Measurements from ENCODE around the gene STARD3. TPM values are rescaled to one million over a fixed set of nuclear protein-coding genes. Genes with fewer than 3 reads are reported as not detected.

The STARD3 gene
- total RNA-seq, 1 experiment from 2014 or later = 75.3 TPM

DNA sequence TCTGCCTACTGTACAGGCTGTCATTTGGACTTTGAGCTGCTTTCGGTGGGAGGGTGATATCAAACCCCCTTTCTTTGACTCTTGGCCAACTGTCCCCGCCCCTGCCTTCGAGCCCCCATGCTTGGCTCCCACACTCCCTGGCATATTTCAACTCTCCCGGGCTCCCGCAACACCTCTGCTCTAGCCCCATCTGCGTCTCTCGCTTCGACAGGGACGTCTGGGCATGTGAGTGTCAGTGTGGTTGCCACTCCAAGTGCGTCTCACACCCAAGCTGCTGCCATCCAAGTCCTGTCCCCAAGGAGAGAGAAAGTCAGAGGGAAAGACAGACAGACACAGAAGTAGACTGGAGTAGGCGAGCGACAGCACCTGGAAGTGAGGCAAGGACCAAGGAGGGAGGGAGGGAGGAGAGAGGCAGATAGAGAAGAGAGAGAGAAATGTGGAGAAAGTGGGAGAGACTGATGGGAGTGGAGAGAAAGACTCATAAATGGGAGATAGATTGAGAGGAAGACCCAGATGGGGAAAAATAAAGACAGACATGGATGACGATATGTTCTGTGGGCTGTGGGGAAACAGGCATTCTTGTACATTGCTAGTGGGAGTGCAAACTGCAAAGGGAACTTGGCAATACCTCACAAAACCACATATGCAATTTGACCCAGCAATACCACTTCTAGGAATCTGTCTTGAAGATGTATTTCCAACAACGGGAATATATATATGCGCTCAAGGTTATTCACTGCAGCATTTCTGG is 11.8 kb downstream of the STARD3 start (continued):
- TF ChIP-seq, protein P1, sequence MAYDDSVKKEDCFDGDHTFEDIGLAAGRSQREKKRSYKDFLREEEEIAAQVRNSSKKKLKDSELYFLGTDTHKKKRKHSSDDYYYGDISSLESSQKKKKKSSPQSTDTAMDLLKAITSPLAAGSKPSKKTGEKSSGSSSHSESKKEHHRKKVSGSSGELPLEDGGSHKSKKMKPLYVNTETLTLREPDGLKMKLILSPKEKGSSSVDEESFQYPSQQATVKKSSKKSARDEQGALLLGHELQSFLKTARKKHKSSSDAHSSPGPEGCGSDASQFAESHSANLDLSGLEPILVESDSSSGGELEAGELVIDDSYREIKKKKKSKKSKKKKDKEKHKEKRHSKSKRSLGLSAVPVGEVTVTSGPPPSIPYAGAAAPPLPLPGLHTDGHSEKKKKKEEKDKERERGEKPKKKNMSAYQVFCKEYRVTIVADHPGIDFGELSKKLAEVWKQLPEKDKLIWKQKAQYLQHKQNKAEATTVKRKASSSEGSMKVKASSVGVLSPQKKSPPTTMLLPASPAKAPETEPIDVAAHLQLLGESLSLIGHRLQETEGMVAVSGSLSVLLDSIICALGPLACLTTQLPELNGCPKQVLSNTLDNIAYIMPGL (CRISPR knock-in tag; IDR thresholded peaks at IDR 0.05) = no peak
- TF ChIP-seq, protein P2, sequence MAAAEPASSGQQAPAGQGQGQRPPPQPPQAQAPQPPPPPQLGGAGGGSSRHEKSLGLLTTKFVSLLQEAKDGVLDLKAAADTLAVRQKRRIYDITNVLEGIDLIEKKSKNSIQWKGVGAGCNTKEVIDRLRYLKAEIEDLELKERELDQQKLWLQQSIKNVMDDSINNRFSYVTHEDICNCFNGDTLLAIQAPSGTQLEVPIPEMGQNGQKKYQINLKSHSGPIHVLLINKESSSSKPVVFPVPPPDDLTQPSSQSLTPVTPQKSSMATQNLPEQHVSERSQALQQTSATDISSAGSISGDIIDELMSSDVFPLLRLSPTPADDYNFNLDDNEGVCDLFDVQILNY (CRISPR knock-in tag; IDR thresholded peaks at IDR 0.05) = no peak

GRCh38 chr17:39650121-39650579 is 13.2 kb downstream of the STARD3 start:
- Mint-ChIP-seq H3K9me3 (no peaks in the 10 kb centered on the region), H3K4me3 (no peak overlapping the region), H3K27ac (no peak overlapping the region), H3K27me3 (ENCODE audit: low read depth) (no peaks in the 10 kb centered on the region; the same call in 1 of the 2 replicates), H3K4me1 (peaks cover 46% of the 10 kb centered on the region), H3K36me3 (no peaks in the 10 kb centered on the region; the same call in 1 of the 2 replicates)
- ChIA-PET POLR2A (interaction anchor here (0.6 kb wide), 1 partner anchor 8 kb away, joined by 3 read pairs; no protein-coding TSS in a partner anchor), CTCF (interaction anchor here (1.0 to 18.1 kb wide), 3 partner anchors 19 to 55 kb away, joined by 3 to 851 read pairs (median 272); partner anchors contain the start of genes PNMT, PPP1R1B, STARD3 and TCAP)
- TF ChIP-seq RELA (CRISPR knock-in tag; IDR thresholded peaks at IDR 0.05; ENCODE audit: borderline replicate concordance) (no peak), MXD4 (CRISPR knock-in tag; IDR thresholded peaks at IDR 0.05; ENCODE audit: borderline replicate concordance) (no peak), NFE2L1 (CRISPR knock-in tag; IDR thresholded peaks at IDR 0.05) (no peak), IRF1 (CRISPR knock-in tag; IDR thresholded peaks at IDR 0.05) (no peak), ZBTB21 (CRISPR knock-in tag; IDR thresholded peaks at IDR 0.05; ENCODE audit: borderline replicate concordance) (no peak), PRRX2 (CRISPR knock-in tag; IDR thresholded peaks at IDR 0.05) (no peak), ZNF423 (CRISPR knock-in tag; IDR thresholded peaks at IDR 0.05) (no peak), ETV6 (CRISPR knock-in tag; IDR thresholded peaks at IDR 0.05) (no peak), FOXJ3 (CRISPR knock-in tag; IDR thresholded peaks at IDR 0.05; ENCODE audit: borderline replicate concordance) (no peak), ATF2 (CRISPR knock-in tag; IDR thresholded peaks at IDR 0.05; ENCODE audit: borderline replicate concordance, low read depth) (no peak), ZNF263 (CRISPR knock-in tag; IDR thresholded peaks at IDR 0.05; ENCODE audit: low read depth) (no peak), ZNF219 (CRISPR knock-in tag; IDR thresholded peaks at IDR 0.05; ENCODE audit: borderline replicate concordance) (no peak), GTF2I (CRISPR knock-in tag; conservative IDR thresholded peaks at IDR 0.05) (no peak), MYBL2 (CRISPR knock-in tag; IDR thresholded peaks at IDR 0.05) (no peak), IRF2 (CRISPR knock-in tag; IDR thresholded peaks at IDR 0.05; ENCODE audit: borderline replicate concordance, low read depth) (no peak)
- TF ChIP-seq, protein P3, sequence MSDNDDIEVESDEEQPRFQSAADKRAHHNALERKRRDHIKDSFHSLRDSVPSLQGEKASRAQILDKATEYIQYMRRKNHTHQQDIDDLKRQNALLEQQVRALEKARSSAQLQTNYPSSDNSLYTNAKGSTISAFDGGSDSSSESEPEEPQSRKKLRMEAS (CRISPR knock-in tag; IDR thresholded peaks at IDR 0.05) = no peak
- TF ChIP-seq, protein P1 (CRISPR knock-in tag; IDR thresholded peaks at IDR 0.05) = no peak
- TF ChIP-seq, protein P4, sequence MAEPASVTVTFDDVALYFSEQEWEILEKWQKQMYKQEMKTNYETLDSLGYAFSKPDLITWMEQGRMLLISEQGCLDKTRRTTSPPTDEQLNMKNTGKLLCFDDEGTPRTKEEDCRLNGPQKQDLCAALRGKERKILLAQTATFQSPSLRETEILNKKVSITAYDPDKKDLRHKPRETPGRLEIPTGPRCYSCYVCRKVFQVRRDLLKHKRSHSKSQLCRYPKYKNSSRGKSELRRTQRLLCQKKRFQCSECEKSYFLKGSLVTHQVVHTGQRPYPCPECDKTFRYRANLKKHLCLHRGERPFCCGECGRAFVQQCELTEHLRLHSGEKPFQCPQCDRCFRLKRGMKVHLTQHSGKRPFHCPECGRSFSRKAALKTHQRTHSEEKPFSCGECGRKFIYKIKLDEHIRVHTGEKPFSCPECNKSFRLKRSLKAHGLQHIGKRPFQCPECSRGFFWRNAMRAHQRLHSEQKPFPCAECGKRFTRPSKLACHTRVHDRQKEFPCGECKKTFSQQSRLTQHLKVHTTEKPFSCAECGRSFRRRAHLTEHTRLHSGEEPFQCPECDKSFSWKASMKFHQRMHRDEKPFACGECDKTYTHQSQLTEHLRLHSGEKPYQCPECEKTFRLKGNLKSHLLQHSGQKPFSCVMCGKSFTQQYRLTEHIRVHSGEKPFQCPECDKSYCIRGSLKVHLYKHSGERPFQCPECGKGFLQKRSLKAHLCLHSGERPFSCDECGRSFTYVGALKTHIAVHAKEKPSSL (CRISPR knock-in tag; conservative IDR thresholded peaks at IDR 0.05) = no peak
- TF ChIP-seq, protein P5, sequence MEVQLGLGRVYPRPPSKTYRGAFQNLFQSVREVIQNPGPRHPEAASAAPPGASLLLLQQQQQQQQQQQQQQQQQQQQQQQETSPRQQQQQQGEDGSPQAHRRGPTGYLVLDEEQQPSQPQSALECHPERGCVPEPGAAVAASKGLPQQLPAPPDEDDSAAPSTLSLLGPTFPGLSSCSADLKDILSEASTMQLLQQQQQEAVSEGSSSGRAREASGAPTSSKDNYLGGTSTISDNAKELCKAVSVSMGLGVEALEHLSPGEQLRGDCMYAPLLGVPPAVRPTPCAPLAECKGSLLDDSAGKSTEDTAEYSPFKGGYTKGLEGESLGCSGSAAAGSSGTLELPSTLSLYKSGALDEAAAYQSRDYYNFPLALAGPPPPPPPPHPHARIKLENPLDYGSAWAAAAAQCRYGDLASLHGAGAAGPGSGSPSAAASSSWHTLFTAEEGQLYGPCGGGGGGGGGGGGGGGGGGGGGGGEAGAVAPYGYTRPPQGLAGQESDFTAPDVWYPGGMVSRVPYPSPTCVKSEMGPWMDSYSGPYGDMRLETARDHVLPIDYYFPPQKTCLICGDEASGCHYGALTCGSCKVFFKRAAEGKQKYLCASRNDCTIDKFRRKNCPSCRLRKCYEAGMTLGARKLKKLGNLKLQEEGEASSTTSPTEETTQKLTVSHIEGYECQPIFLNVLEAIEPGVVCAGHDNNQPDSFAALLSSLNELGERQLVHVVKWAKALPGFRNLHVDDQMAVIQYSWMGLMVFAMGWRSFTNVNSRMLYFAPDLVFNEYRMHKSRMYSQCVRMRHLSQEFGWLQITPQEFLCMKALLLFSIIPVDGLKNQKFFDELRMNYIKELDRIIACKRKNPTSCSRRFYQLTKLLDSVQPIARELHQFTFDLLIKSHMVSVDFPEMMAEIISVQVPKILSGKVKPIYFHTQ (CRISPR knock-in tag; IDR thresholded peaks at IDR 0.05) = no peak
- DNase-seq (ENCODE audit: low spot score) (no peak), ATAC-seq (no peak)
